GM12878 (cell line): ENCODE measurements around the gene TEC. TPM values are rescaled to one million over a fixed set of nuclear protein-coding genes. Genes with fewer than 3 reads are reported as not detected.
"Not testable (repeated sequence)": the region's sequence is repeated elsewhere in the genome, so short reads cannot be mapped to it uniquely, and the experiment has no call there.

Experiments
- ATAC-seq: fragments of 200-7000 bp; cut with Tn5 transposase; 3 replicates; pipeline ENCODE4 v1.9.1; 2020; ENCODE audit warnings: mild to moderate bottlenecking, moderate library complexity
- BruUV-seq: library from RNA; stranded (reverse); fragments of 400-500 nt; replicated peaks from 2 replicates; lab custom pipeline; 2021; lab: Mats Ljungman, UMichigan
- CTCF ChIA-PET: fragments of 300-600 bp; sonication (Branson Sonifier 250); formaldehyde crosslinking; extraction: SDS; loops from one replicate; lab custom pipeline; 2021; ENCODE audit warnings: inconsistent platforms; lab: Yijun Ruan, JAX
- POLR2A ChIA-PET: fragments of 350-600 bp; formaldehyde crosslinking; extraction: SDS; loops from one replicate; lab custom pipeline; 2021; ENCODE audit warnings: inconsistent platforms; lab: Charles Lee
- RAD21 ChIA-PET: fragments of 300-600 bp; sonication (Branson Sonifier 250); formaldehyde crosslinking; loops from one replicate; lab custom pipeline; 2023; ENCODE audit warnings: antibody characterized with exemption; ENCODE audit not compliant: unreplicated experiment; lab: Charles Lee
- SMC1A ChIA-PET: fragments of 300-600 bp; sonication (Branson Sonifier 250); formaldehyde crosslinking; loops from one replicate; lab custom pipeline; 2023; ENCODE audit not compliant: unreplicated experiment, uncharacterized antibody; lab: Charles Lee
- DNase-seq: peaks from one replicate; pipeline ENCODE4 v3.0.0-alpha.2; 2011; ENCODE audit warnings: low read depth, low spot score
- FAIRE-seq: peaks from 3 replicates; lab custom pipeline; 2011; peaks lifted over from hg19 to GRCh38; lab: Jason Lieb, UNC
- H2AFZ ChIP-seq: 2 replicates; pipeline ENCODE4 v1.6.0; 2011; ENCODE audit warnings: low read depth, low read length, control low read depth; ENCODE audit not compliant: control insufficient read depth
- H3K27ac ChIP-seq: 2 replicates; pipeline ENCODE4 v1.5.1; 2011; ENCODE audit warnings: control low read depth; ENCODE audit not compliant: control insufficient read depth, insufficient read depth
- H3K27me3 ChIP-seq, 2 experiments: replicated peaks in 1 of 2; 2 replicates each; pipeline versions ENCODE4 v1.6.0 to v1.6.1; 2011; ENCODE audit warnings: low read length in 1 of 2; ENCODE audit not compliant: control insufficient read depth in 2 of 2, insufficient read depth in 2 of 2
- H3K36me3 ChIP-seq, 2 experiments: 2 replicates each; pipeline ENCODE4 v1.5.1; 2011; ENCODE audit warnings: low read length in 1 of 2; ENCODE audit not compliant: control insufficient read depth in 2 of 2, insufficient read depth in 2 of 2
- H3K4me1 ChIP-seq: 2 replicates; pipeline ENCODE4 v1.6.1; 2011; ENCODE audit warnings: mild to moderate bottlenecking, low read length, moderate library complexity, mixed read lengths; ENCODE audit not compliant: control insufficient read depth, insufficient read depth
- H3K4me2 ChIP-seq: 2 replicates; pipeline ENCODE4 v1.6.0; 2011; ENCODE audit warnings: control low read depth; ENCODE audit not compliant: control insufficient read depth, insufficient read depth
- H3K4me3 ChIP-seq: fragments of 200-600 bp; sonication (generic); 2 replicates; pipeline ENCODE4 v1.5.1; 2016
- H3K79me2 ChIP-seq: 2 replicates; pipeline ENCODE4 v1.6.0; 2011; ENCODE audit warnings: low read length; ENCODE audit not compliant: control insufficient read depth, insufficient read depth
- H3K9ac ChIP-seq: 2 replicates; pipeline ENCODE4 v1.8.0; 2011; ENCODE audit warnings: low read length, control low read depth, mixed read lengths; ENCODE audit not compliant: control insufficient read depth, insufficient read depth
- H3K9me3 ChIP-seq: replicated peaks from 3 replicates; pipeline ENCODE4 v1.5.1; 2011; ENCODE audit warnings: mild to moderate bottlenecking, low read length; ENCODE audit not compliant: control insufficient read depth, insufficient read depth
- H4K20me1 ChIP-seq: 2 replicates; pipeline ENCODE4 v1.6.0; 2011; ENCODE audit not compliant: control insufficient read depth, insufficient read depth
- BHLHE40 ChIP-seq, 2 experiments: fragments of 450-650 bp in 1 of 2; IDR thresholded peaks; 2 replicates each; pipeline ENCODE4 v1.6.1; 2011 to 2017; ENCODE audit warnings: low read depth in 2 of 2, borderline replicate concordance in 1 of 2, improper control_type of control experiment in 1 of 2, low read length in 1 of 2, mild to moderate bottlenecking in 1 of 2
- BRCA1 ChIP-seq: IDR thresholded peaks from 2 replicates; pipeline ENCODE4 v1.6.1; 2011; ENCODE audit warnings: low read depth, low read length, improper control_type of control experiment
- CUX1 ChIP-seq: IDR thresholded peaks from 2 replicates; pipeline ENCODE4 v1.6.1; 2012; ENCODE audit warnings: improper control_type of control experiment, low read depth, low read length; ENCODE audit not compliant: insufficient replicate concordance
- PAX8 ChIP-seq: fragments of 450-650 bp; IDR thresholded peaks from 2 replicates; pipeline ENCODE4 v1.6.1; 2017; ENCODE audit warnings: mild to moderate bottlenecking, moderate library complexity
- PKNOX1 ChIP-seq: fragments of 450-650 bp; IDR thresholded peaks from 2 replicates; pipeline ENCODE4 v1.6.1; 2016; ENCODE audit warnings: mild to moderate bottlenecking
- RAD51 ChIP-seq: fragments of 450-650 bp; IDR thresholded peaks from 2 replicates; pipeline ENCODE4 v1.6.1; 2016; ENCODE audit warnings: moderate library complexity, mild to moderate bottlenecking, inconsistent platforms
- RELB ChIP-seq: fragments of 450-650 bp; IDR thresholded peaks from 2 replicates; pipeline ENCODE4 v1.6.1; 2017; ENCODE audit warnings: low read depth, mild to moderate bottlenecking, moderate library complexity
- WGBS: methylation state at CpG from one replicate; pipeline ENCODE4 v1.1.6; 2016; ENCODE audit warnings: low lambda C conversion rate; ENCODE audit not compliant: insufficient replicate concordance, insufficient coverage; ENCODE audit errors: missing lambda C conversion rate; 5-methylcytosine and 5-hydroxymethylcytosine counted together
- in situ Hi-C: fragments of 300-500 bp; cut with MboI; formaldehyde crosslinking; loops from 9 replicates; pipeline ENCODE4 v1.14.3; 2018; ENCODE audit warnings: mixed read lengths
- intact Hi-C: fragments of 100-400 bp; cut with micrococcal nuclease; formaldehyde crosslinking; loops from one replicate; pipeline ENCODE4 v1.14.2; 2022; ENCODE audit not compliant: unreplicated experiment
- polyA plus RNA-seq, 11 experiments: library from polyadenylated mRNA; depleted of rRNA in 4 of 11; unstranded in 6 of 11; stranded (reverse) in 5 of 11; fragments of >200 nt; fragmentation: Nextera tagmentation in 4 of 11; fragmentation: Illumina TruSeq in 1 of 11; extraction: Ambion mirVana in 4 of 11; extraction: Trizol in 1 of 11; gene quantifications; 1 replicate in 1 of 11; 2 replicates in 10 of 11; pipeline versions ENCODE4 v1.2.1 to v1.2.3, GENCODE V29; 2011 to 2016; ENCODE audit warnings: inconsistent platforms in 2 of 11, missing spikeins in 2 of 11, low read depth in 1 of 11
- total RNA-seq, 4 experiments: library from RNA; depleted of rRNA in 3 of 4; stranded (reverse); fragments of >200 nt in 3 of 4; fragmentation: Illumina TruSeq in 1 of 4; extraction: Trizol in 1 of 4; gene quantifications; 2 replicates each; pipeline versions ENCODE4 v1.2.1 to v1.2.3, GENCODE V29; 2013 to 2021

TEC gene
- total and polyA plus RNA-seq, 10 of the 15 experiments (the other 5 are each of a cell fraction or from before 2014, with no cell fraction given), result 7.4 to 27.2 (median 17.1) TPM

GRCh38 chr4:48219430-48219829 is 50.2 kb downstream of the TEC start:
- SMC1A ChIA-PET, in situ Hi-C loops, H3K4me3 ChIP-seq, intact Hi-C loops, RAD21 ChIA-PET, H3K4me1 ChIP-seq, BruUV-seq, H4K20me1 ChIP-seq, DNase-seq, CTCF ChIA-PET, POLR2A ChIA-PET, FAIRE-seq, H3K9ac ChIP-seq, H3K36me3 ChIP-seq, ATAC-seq, H2AFZ ChIP-seq, H3K27me3 ChIP-seq, H3K27ac ChIP-seq, H3K4me2 ChIP-seq: not testable (repeated sequence)
- TF ChIP-seq BHLHE40 (IDR thresholded peaks at IDR 0.05; ENCODE audit: borderline replicate concordance in 1 of 2, low read depth in 2 of 2, low read length in 1 of 2), result peak in 1 of 2 experiments; percentile 18; a peak in 1 of 4 replicates
- peak; percentile 19; the same call in 1 of the 2 replicates for TF ChIP-seq PKNOX1
- TF ChIP-seq RAD51, result peak; percentile 32; the same call in 1 of the 2 replicates
- 86% methylated on average over 8 of the region's 8 CpGs for WGBS
- Histone ChIP-seq H3K9me3 (peaks cover 15% of the 10 kb centered on the region), H3K79me2 (peaks cover 21% of the 10 kb centered on the region)

GRCh38 chr4:48216563-48216962 is 53.1 kb downstream of the TEC start:
- POLR2A ChIA-PET, result interaction anchor here (0.7 kb wide), 1 partner anchor 10 kb away, joined by 3 read pairs; no protein-coding TSS in a partner anchor
- no peaks in the 10 kb centered on the region for H4K20me1 ChIP-seq
- peaks cover 15% of the 10 kb centered on the region; the same call in 1 of the 2 replicates for H3K4me1 ChIP-seq
- RAD21 ChIA-PET, result interaction anchor here (1.5 kb wide), 1 partner anchor 11 kb away, joined by 4 read pairs; no protein-coding TSS in a partner anchor
- CTCF ChIA-PET, result interaction anchor here (0.6 to 1.3 kb wide), 2 partner anchors 18 to 75 kb away, joined by 3 read pairs; no protein-coding TSS in a partner anchor
- in situ Hi-C loops (no loop called here), intact Hi-C loops (no loop called here)
- H3K4me3 ChIP-seq, result no peak overlapping the region
- ATAC-seq, result no peak
- no peak overlapping the region for H2AFZ ChIP-seq
- no peak for FAIRE-seq
- peaks cover 0 to 3% of the 10 kb centered on the region in 2 experiments; a peak in 3 of 4 replicates for H3K36me3 ChIP-seq
- H3K9ac ChIP-seq, result no peak overlapping the region
- H3K9me3 ChIP-seq, result peaks cover 12% of the 10 kb centered on the region
- BruUV-seq, result no TSS peak
- 100% methylated on average over 1 of the region's 1 CpG for WGBS
- peaks cover 32% of the 10 kb centered on the region for H3K79me2 ChIP-seq
- no peak overlapping the region for H3K4me2 ChIP-seq
- H3K27ac ChIP-seq, result no peak overlapping the region
- DNase-seq, result no peak
- SMC1A ChIA-PET, result interaction anchor here (0.9 to 9.3 kb wide), 5 partner anchors 14 to 62 kb away, joined by 3 to 124 read pairs (median 4); no protein-coding TSS in a partner anchor
- H3K27me3 ChIP-seq, result no peaks in the 10 kb centered on the region
- TF ChIP-seq CUX1 (no peak), RELB (no peak), PAX8 (no peak), BRCA1 (no peak)
